HEK293T (cell line): ENCODE results near the gene MYD88.

Experiments used
- CTCF ChIA-PET: fragments of 350-600 bp; formaldehyde crosslinking; extraction: SDS; loops from one replicate; lab custom pipeline; 2021; ENCODE audit warnings: antibody characterized with exemption, inconsistent platforms; lab: Yijun Ruan, JAX
- POLR2A ChIA-PET: fragments of 350-600 bp; formaldehyde crosslinking; extraction: SDS; loops from one replicate; lab custom pipeline; 2020; ENCODE audit warnings: antibody characterized with exemption, inconsistent platforms; lab: Yijun Ruan, JAX
- DNase-seq: peaks from one replicate; pipeline ENCODE4 v3.0.0; 2012; ENCODE audit warnings: mixed read lengths; ENCODE audit errors: extremely low spot score
- ARNT ChIP-seq: fragments of 450-650 bp; IDR thresholded peaks from 2 replicates; pipeline ENCODE4 v1.6.1; 2017; ENCODE audit warnings: mild to moderate bottlenecking
- BHLHE40 ChIP-seq: fragments of 450-650 bp; IDR thresholded peaks from 2 replicates; pipeline ENCODE4 v1.6.1; 2016; ENCODE audit warnings: mild to moderate bottlenecking, moderate library complexity, borderline replicate concordance
- CTBP1 ChIP-seq: fragments of 450-650 bp; IDR thresholded peaks from 2 replicates; pipeline ENCODE4 v1.6.1; 2016; ENCODE audit warnings: borderline replicate concordance
- ELF4 ChIP-seq: fragments of 450-650 bp; IDR thresholded peaks from 2 replicates; pipeline ENCODE4 v1.6.1; 2017; ENCODE audit warnings: antibody characterized with exemption
- FOXA1 ChIP-seq: fragments of 450-650 bp; IDR thresholded peaks from 2 replicates; pipeline ENCODE4 v1.6.1; 2016; ENCODE audit warnings: mild to moderate bottlenecking
- FOXK2 ChIP-seq: fragments of 450-650 bp; IDR thresholded peaks from 2 replicates; pipeline ENCODE4 v1.6.1; 2016; ENCODE audit warnings: mild to moderate bottlenecking
- FOXM1 ChIP-seq: fragments of 450-650 bp; IDR thresholded peaks from 2 replicates; pipeline ENCODE4 v1.6.1; 2017; ENCODE audit warnings: mild to moderate bottlenecking, borderline replicate concordance
- HDGF ChIP-seq: fragments of 450-650 bp; IDR thresholded peaks from 2 replicates; pipeline ENCODE4 v1.6.1; 2017; ENCODE audit warnings: antibody characterized with exemption, borderline replicate concordance
- L3MBTL2 ChIP-seq: fragments of 450-650 bp; conservative IDR thresholded peaks from 2 replicates; pipeline ENCODE4 v1.6.1; 2016; ENCODE audit warnings: mild to moderate bottlenecking
- LEF1 ChIP-seq: fragments of 450-650 bp; IDR thresholded peaks from 2 replicates; pipeline ENCODE4 v1.6.1; 2017; ENCODE audit warnings: mild to moderate bottlenecking, borderline replicate concordance
- NFRKB ChIP-seq: fragments of 450-650 bp; IDR thresholded peaks from 2 replicates; pipeline ENCODE4 v1.6.1; 2016; ENCODE audit warnings: mild to moderate bottlenecking, moderate library complexity
- SP1 ChIP-seq: fragments of 450-650 bp; IDR thresholded peaks from 2 replicates; pipeline ENCODE4 v1.6.1; 2017
- SUZ12 ChIP-seq: fragments of 450-650 bp; IDR thresholded peaks from 2 replicates; pipeline ENCODE4 v1.6.1; 2016; ENCODE audit warnings: mild to moderate bottlenecking
- TARDBP ChIP-seq: fragments of 450-650 bp; IDR thresholded peaks from 2 replicates; pipeline ENCODE4 v1.6.1; 2016
- ZNF384 ChIP-seq: fragments of 450-650 bp; IDR thresholded peaks from 2 replicates; pipeline ENCODE4 v1.6.1; 2016
- TF ChIP-seq, protein P1 (sequence below): fragments of 450-650 bp; IDR thresholded peaks from 2 replicates; pipeline ENCODE4 v1.6.1; 2016

The MYD88 gene

DNA sequence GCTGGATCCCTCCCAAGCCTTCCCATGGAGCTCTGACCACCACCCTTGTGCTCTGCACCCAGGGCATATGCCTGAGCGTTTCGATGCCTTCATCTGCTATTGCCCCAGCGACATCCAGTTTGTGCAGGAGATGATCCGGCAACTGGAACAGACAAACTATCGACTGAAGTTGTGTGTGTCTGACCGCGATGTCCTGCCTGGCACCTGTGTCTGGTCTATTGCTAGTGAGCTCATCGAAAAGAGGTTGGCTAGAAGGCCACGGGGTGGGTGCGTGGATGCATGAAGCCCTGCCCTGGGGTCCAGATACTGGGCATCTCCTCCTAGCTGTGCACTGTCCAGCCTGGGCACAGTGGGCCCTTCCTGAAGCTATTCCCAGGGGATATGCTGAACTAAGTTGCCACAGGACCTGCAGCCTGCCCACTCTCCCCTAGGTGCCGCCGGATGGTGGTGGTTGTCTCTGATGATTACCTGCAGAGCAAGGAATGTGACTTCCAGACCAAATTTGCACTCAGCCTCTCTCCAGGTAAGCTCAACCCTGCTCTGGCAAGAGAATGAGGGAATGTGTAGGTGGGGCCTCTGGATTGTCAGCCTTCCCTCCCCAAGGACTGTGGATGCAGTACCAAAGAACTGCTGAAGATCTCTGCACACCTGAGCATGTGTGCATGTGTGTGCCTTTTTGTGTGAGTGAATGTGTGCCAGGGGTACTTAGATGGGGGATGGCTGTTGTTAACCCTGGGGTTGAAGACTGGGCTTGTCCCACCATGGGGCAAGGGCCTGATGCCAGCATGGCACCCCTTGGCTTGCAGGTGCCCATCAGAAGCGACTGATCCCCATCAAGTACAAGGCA is 2.1 kb downstream of the MYD88 start:
- DNase-seq = no peak
- ChIA-PET CTCF (no interaction called here), POLR2A (interaction anchor here (0.8 kb wide), 1 partner anchor 25 kb away, joined by 3 read pairs; the partner anchor contains the start of gene OXSR1)
- TF ChIP-seq NFRKB = no peak
- no peak for TF ChIP-seq ARNT
- no peak for TF ChIP-seq FOXA1
- TF ChIP-seq FOXM1 = no peak
- TF ChIP-seq CTBP1 = no peak
- TF ChIP-seq TARDBP = no peak
- TF ChIP-seq LEF1 = no peak
- no peak for TF ChIP-seq ELF4
- no peak for TF ChIP-seq FOXK2
- no peak for TF ChIP-seq L3MBTL2

DNA sequence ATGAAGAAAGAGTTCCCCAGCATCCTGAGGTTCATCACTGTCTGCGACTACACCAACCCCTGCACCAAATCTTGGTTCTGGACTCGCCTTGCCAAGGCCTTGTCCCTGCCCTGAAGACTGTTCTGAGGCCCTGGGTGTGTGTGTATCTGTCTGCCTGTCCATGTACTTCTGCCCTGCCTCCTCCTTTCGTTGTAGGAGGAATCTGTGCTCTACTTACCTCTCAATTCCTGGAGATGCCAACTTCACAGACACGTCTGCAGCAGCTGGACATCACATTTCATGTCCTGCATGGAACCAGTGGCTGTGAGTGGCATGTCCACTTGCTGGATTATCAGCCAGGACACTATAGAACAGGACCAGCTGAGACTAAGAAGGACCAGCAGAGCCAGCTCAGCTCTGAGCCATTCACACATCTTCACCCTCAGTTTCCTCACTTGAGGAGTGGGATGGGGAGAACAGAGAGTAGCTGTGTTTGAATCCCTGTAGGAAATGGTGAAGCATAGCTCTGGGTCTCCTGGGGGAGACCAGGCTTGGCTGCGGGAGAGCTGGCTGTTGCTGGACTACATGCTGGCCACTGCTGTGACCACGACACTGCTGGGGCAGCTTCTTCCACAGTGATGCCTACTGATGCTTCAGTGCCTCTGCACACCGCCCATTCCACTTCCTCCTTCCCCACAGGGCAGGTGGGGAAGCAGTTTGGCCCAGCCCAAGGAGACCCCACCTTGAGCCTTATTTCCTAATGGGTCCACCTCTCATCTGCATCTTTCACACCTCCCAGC is 2.9 kb downstream of the MYD88 start:
- no peak for DNase-seq
- ChIA-PET POLR2A (interaction anchor here (1.5 kb wide), 1 partner anchor 24 kb away, joined by 14 read pairs; the partner anchor contains the start of gene OXSR1), CTCF (no interaction called here)
- TF ChIP-seq, protein P1, sequence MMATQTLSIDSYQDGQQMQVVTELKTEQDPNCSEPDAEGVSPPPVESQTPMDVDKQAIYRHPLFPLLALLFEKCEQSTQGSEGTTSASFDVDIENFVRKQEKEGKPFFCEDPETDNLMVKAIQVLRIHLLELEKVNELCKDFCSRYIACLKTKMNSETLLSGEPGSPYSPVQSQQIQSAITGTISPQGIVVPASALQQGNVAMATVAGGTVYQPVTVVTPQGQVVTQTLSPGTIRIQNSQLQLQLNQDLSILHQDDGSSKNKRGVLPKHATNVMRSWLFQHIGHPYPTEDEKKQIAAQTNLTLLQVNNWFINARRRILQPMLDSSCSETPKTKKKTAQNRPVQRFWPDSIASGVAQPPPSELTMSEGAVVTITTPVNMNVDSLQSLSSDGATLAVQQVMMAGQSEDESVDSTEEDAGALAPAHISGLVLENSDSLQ = no peak
- TF ChIP-seq TARDBP (no peak), ELF4 (no peak), FOXK2 (no peak), ZNF384 (no peak)

DNA sequence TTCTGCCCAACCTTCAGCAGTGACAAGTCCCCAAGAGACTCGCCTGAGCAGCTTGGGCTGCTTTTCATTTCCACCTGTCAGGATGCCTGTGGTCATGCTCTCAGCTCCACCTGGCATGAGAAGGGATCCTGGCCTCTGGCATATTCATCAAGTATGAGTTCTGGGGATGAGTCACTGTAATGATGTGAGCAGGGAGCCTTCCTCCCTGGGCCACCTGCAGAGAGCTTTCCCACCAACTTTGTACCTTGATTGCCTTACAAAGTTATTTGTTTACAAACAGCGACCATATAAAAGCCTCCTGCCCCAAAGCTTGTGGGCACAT is 3.5 kb downstream of the MYD88 start:
- POLR2A ChIA-PET = interaction anchor here (1.5 kb wide), 1 partner anchor 23 kb away, joined by 14 read pairs; the partner anchor contains the start of gene OXSR1
- DNase-seq = no peak
- CTCF ChIA-PET = no interaction called here
- TF ChIP-seq TARDBP (no peak), CTBP1 (no peak), HDGF (no peak), FOXM1 (no peak), SUZ12 (no peak), SP1 (no peak), ELF4 (no peak)
- TF ChIP-seq, protein P1 = no peak

DNA sequence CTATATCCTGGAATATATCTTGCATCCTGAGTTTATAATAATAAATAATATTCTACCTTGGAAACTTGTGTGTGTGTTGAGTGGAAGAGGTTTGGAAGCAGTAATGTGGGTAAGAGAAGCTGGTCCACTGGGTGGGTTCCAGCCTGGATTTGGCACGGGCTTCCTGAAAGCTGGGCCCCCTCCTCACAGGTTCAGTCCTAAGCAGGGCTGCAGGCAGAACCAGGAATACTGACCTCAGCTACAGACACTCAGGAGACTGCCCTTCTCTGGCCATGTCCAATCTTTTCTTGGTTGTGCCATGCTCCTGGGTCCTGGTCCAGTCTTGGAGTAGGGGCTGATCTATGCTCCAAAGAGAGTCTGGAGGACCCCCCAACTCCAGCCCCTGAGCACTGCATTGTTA is 4.5 kb downstream of the MYD88 start:
- ChIA-PET CTCF (no interaction called here), POLR2A (no interaction called here)
- no peak for DNase-seq
- TF ChIP-seq BHLHE40 (no peak), ELF4 (no peak)
- TF ChIP-seq, protein P1 = no peak

DNA sequence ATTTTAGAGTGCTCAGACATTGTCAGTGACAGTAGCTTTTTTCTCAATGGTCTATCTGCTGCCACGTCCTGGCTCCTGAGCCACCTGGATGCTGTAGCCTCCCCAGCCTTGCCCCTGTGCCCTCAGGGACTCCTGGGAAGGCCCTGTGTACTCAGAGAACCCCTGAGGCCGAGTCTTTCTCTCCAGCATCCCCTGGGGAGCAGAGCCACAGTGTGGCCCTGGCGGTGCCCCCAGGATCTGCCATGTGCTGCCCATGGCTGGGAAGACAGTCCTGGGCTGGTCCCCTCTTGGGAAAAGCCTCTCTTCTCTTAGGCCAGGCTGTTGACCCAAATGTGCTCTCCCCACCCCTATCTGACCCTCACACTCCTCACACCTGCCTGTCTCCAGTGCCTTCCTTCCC is 5.0 kb downstream of the MYD88 start:
- ChIA-PET POLR2A (no interaction called here), CTCF (no interaction called here)
- no peak for DNase-seq
- TF ChIP-seq ELF4 (no peak), FOXM1 (no peak), FOXK2 (no peak)

DNA sequence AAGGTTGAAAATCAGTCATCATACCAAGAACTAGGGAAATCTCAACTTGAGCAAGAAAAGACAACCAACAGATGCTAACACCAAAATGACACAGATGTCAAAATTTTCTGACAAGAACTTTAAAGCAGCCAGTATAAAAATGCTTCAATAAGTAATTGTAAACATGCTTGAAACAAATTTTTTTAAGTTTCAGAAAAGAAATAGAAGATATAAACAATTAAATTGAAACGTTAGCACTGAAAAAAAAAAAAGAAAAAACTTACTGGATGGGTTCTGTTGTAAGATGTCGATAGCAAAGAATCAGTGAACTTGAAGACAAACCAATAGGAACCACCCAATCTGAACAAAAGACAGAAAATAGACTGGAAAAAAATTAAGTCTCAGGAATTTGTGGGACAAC is 8.0 kb downstream of the MYD88 start:
- TF ChIP-seq TARDBP = no peak
- TF ChIP-seq FOXM1 = no peak
- no peak for TF ChIP-seq FOXA1
- no peak for TF ChIP-seq FOXK2
- TF ChIP-seq NFRKB = no peak
- TF ChIP-seq LEF1 = no peak
- no peak for TF ChIP-seq SP1
- TF ChIP-seq SUZ12 = no peak

DNA sequence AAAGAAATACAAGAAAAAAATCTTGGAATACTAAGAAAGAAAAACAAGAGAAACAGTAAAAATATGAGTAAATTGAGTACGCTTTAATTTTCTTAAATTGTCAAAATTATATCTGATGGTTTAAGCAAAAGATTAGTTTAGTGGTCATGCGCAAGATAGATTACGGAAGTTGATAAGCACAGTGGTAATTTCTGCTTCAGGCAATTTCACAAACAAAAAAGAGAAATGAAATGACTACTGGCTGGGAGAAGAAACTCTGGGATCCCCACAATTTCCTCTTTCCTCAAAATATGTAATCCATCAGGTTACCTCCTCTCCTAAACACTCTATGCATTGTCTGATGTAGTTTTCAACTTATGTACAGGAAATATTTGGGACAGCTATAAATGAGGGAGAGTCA is 9.0 kb downstream of the MYD88 start:
- no peak for DNase-seq
- ChIA-PET POLR2A (no interaction called here), CTCF (no interaction called here)
- TF ChIP-seq BHLHE40 = no peak
- TF ChIP-seq SP1 = no peak
- no peak for TF ChIP-seq HDGF
- no peak for TF ChIP-seq FOXK2
- TF ChIP-seq L3MBTL2 = no peak
- no peak for TF ChIP-seq TARDBP
- no peak for TF ChIP-seq FOXM1
- TF ChIP-seq ELF4 = no peak
- TF ChIP-seq NFRKB = no peak
- no peak for TF ChIP-seq FOXA1
- TF ChIP-seq LEF1 = no peak

More for the DNA sequence above, 8.0 kb downstream of the MYD88 start:
- ChIA-PET POLR2A (no interaction called here), CTCF (no interaction called here)
- DNase-seq = no peak
